HepG2 (cell line): ENCODE data around the gene MEIOC. TPM values are rescaled to one million over a fixed set of nuclear protein-coding genes. Genes with fewer than 3 reads are reported as not detected.

ENCODE experiments used
- ARNT ChIP-seq: fragments of 450-650 bp; IDR thresholded peaks from 2 replicates; pipeline ENCODE4 v1.6.1; 2017
- FOSL2 ChIP-seq: sonication (generic); formaldehyde crosslinking; IDR thresholded peaks from 2 replicates; pipeline ENCODE4 v1.4.0; 2020; ENCODE audit warnings: missing genetic modification reagents
- GABPA ChIP-seq, 2 experiments: IDR thresholded peaks; 2 replicates each; pipeline ENCODE4 v1.6.1; 2011 to 2016; ENCODE audit warnings: low read depth in 2 of 2, low read length in 1 of 2, missing biosample characterization in 1 of 2, missing genetic modification characterization in 1 of 2
- HINFP ChIP-seq: sonication (generic); formaldehyde crosslinking; IDR thresholded peaks from 2 replicates; pipeline ENCODE4 v1.4.0; 2020; ENCODE audit warnings: low read depth, mild to moderate bottlenecking, missing genetic modification reagents
- HMGXB3 ChIP-seq: sonication (generic); formaldehyde crosslinking; IDR thresholded peaks from 2 replicates; pipeline ENCODE4 v1.4.0; 2020; ENCODE audit warnings: missing genetic modification reagents, borderline replicate concordance
- NFYB ChIP-seq: sonication (generic); formaldehyde crosslinking; IDR thresholded peaks from 2 replicates; pipeline ENCODE4 v1.4.0; 2020; ENCODE audit warnings: missing genetic modification reagents
- NFYC ChIP-seq: IDR thresholded peaks from 2 replicates; pipeline ENCODE4 v1.6.1; 2016; ENCODE audit warnings: missing genetic modification reagents, missing compliant biosample characterization
- NR2F2 ChIP-seq: IDR thresholded peaks from 2 replicates; pipeline ENCODE4 v1.6.1; 2012; ENCODE audit warnings: low read depth, inconsistent platforms, borderline replicate concordance
- RBAK ChIP-seq: sonication (generic); formaldehyde crosslinking; IDR thresholded peaks from 2 replicates; pipeline ENCODE4 v1.5.1; 2020; ENCODE audit warnings: mild to moderate bottlenecking, missing genetic modification reagents
- RXRB ChIP-seq: IDR thresholded peaks from 2 replicates; pipeline ENCODE4 v1.6.1; 2016; ENCODE audit warnings: borderline replicate concordance, missing genetic modification reagents, missing compliant biosample characterization
- SAFB2 ChIP-seq: sonication (generic); formaldehyde crosslinking; IDR thresholded peaks from 2 replicates; pipeline ENCODE4 v1.5.1; 2020; ENCODE audit warnings: missing genetic modification reagents, low read depth, mild to moderate bottlenecking, borderline replicate concordance
- SIX4 ChIP-seq: sonication (generic); formaldehyde crosslinking; IDR thresholded peaks from 2 replicates; pipeline ENCODE4 v1.4.0; 2020; ENCODE audit warnings: missing genetic modification reagents
- SRSF9 ChIP-seq: fragments of 200-400 bp; formaldehyde crosslinking; IDR thresholded peaks from 2 replicates; pipeline ENCODE4 v1.6.1; 2018; ENCODE audit warnings: borderline replicate concordance, mild to moderate bottlenecking, low read depth, low read length; ENCODE audit not compliant: insufficient read depth, poor library complexity, severe bottlenecking
- UBTF ChIP-seq: sonication (generic); formaldehyde crosslinking; IDR thresholded peaks from 2 replicates; pipeline ENCODE4 v1.4.0; 2020; ENCODE audit warnings: mild to moderate bottlenecking, missing genetic modification reagents
- ZBTB1 ChIP-seq: sonication (generic); formaldehyde crosslinking; IDR thresholded peaks from 2 replicates; pipeline ENCODE4 v1.4.0; 2020; ENCODE audit warnings: missing genetic modification reagents, borderline replicate concordance
- ZNF331 ChIP-seq: sonication (generic); formaldehyde crosslinking; IDR thresholded peaks from 2 replicates; pipeline ENCODE4 v1.4.0; 2020; ENCODE audit warnings: missing genetic modification reagents
- ZNF556 ChIP-seq: sonication (generic); formaldehyde crosslinking; IDR thresholded peaks from 2 replicates; pipeline ENCODE4 v1.4.0; 2020; ENCODE audit warnings: mild to moderate bottlenecking, missing genetic modification reagents, borderline replicate concordance
- ZNF557 ChIP-seq: sonication (generic); formaldehyde crosslinking; IDR thresholded peaks from 2 replicates; pipeline ENCODE4 v1.4.0; 2020; ENCODE audit warnings: missing genetic modification reagents
- ZNF678 ChIP-seq: sonication (generic); formaldehyde crosslinking; IDR thresholded peaks from 2 replicates; pipeline ENCODE4 v1.4.0; 2020; ENCODE audit warnings: mild to moderate bottlenecking, missing genetic modification reagents
- ZNF780A ChIP-seq: sonication (generic); formaldehyde crosslinking; IDR thresholded peaks from 2 replicates; pipeline ENCODE4 v1.8.0; 2022; ENCODE audit warnings: mild to moderate bottlenecking, missing genetic modification reagents, moderate library complexity
- ZNF83 ChIP-seq: sonication (generic); formaldehyde crosslinking; IDR thresholded peaks from 2 replicates; pipeline ENCODE4 v1.4.0; 2020; ENCODE audit warnings: missing genetic modification reagents, mild to moderate bottlenecking, borderline replicate concordance
- polyA plus RNA-seq, 8 experiments: library from polyadenylated mRNA; depleted of rRNA in 3 of 8; stranded (reverse) in 7 of 8; unstranded in 1 of 8; fragments of >200 nt; fragmentation: Illumina TruSeq in 4 of 8; extraction: Trizol in 4 of 8; gene quantifications; 2 replicates each; pipeline versions ENCODE4 v1.2.1 to v1.2.3, GENCODE V29; 2011 to 2016; ENCODE audit warnings: low read depth in 4 of 8, missing spikeins in 1 of 8, mixed read lengths in 1 of 8; ENCODE audit not compliant: insufficient read depth in 1 of 8
- total RNA-seq, 5 experiments: library from RNA; depleted of rRNA; stranded (reverse); fragments of >200 nt; fragmentation: Illumina TruSeq; extraction: Trizol; gene quantifications; 2 replicates each; pipeline ENCODE4 v1.2.3, GENCODE V29; 2016; ENCODE audit warnings: low read depth in 1 of 5

MEIOC gene
- total and polyA plus RNA-seq, 2 of the 13 experiments (the other 11 are each of a cell fraction or from before 2014, with no cell fraction given), result 0.04 to 0.15 TPM

GRCh38 chr17:44708401-44709263, 52.4 kb downstream of the MEIOC start, which contains the start of gene DBF4B (continued):
- TF ChIP-seq NFYB (CRISPR knock-in tag) (no peak), FOSL2 (CRISPR knock-in tag) (peak; percentile 59), NR2F2 (peak; percentile 44; the same call in 1 of the 2 replicates), ZNF556 (CRISPR knock-in tag) (peak; percentile 87; the same call in 1 of the 2 replicates), HINFP (CRISPR knock-in tag) (peak; percentile 75; the same call in 1 of the 2 replicates), ZNF678 (CRISPR knock-in tag) (no peak), ARNT (no peak), NFYC (no peak; the same call in 1 of the 2 replicates), RBAK (CRISPR knock-in tag) (no peak), HMGXB3 (CRISPR knock-in tag) (0 out of 2 replicates have a peak, but pooled peaks have one; percentile 54), UBTF (no peak; the same call in 1 of the 2 replicates), ZBTB1 (CRISPR knock-in tag) (no peak), ZNF780A (0 out of 2 replicates have a peak, but pooled peaks have one; percentile 74), SRSF9 (no peak), SAFB2 (CRISPR knock-in tag) (no peak), GABPA (IDR thresholded peaks at IDR 0.05; ENCODE audit: low read depth, low read length) (no peak), GABPA (CRISPR knock-in tag; IDR thresholded peaks at IDR 0.05; ENCODE audit: low read depth) (peak; percentile 85), RXRB (CRISPR knock-in tag) (peak; percentile 63; the same call in 1 of the 2 replicates), ZNF83 (0 out of 2 replicates have a peak, but pooled peaks have one; percentile 28), ZNF331 (CRISPR knock-in tag) (peak; percentile 70), ZNF557 (no peak), SIX4 (CRISPR knock-in tag) (peak; percentile 56; the same call in 1 of the 2 replicates)
